Inferior parietal cortex (tissue), 1 donor: Measurements from ENCODE around the gene PEX12.
"Not testable (repeated sequence)": the region's sequence is repeated elsewhere in the genome, so short reads cannot be mapped to it uniquely, and the experiment has no call there.

Source experiments
- DNase-seq: peaks from one replicate; pipeline ENCODE4 v3.0.0-alpha.2; 2016; ENCODE audit errors: extremely low spot score

PEX12 gene

GRCh38 chr17:35578929-35579432 lies 610 bp upstream of the PEX12 start:
- DNase-seq = no peak

GRCh38 chr17:35577830-35578196 lies 558 bp downstream of the PEX12 start:
- DNase-seq = peak; percentile 14

DNA sequence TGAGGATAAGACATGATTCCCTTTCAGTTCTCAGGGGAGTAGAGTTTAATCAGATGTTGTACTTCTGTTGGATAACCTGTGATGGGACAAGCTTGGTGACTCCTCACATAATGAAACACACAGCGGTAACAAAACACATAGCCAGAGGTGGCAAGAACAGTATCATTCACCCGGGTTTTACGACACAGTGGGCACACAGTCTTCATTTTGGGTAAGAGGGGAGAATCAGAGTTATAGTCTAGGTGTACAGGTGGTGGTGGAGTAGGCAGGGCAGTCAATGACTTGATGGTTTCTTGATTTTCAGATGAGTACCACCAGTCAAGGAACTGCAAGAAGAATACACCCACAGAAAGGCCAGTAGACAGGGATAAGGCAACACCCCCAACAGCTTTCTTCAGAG lies 2.6 kb downstream of the PEX12 start:
- DNase-seq = no peak

DNA sequence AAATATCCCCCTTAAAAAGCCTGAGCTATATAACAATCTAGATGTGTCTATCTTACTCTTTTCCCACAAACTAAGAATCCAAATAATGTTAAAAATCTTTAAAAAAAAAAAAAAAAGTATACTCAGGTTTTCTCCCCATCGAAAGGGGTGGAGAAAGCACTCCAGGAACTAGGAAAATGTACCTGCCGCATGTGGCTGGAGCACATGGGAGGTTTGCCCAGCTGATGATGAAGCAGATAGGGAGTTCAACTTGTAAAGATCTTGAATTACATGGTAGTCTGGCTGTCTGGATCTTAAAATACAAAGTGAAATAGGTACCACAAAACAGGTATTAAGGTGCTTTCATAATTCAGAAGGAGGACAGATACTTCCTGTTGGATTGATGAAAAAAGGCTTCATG lies 9.0 kb downstream of the PEX12 start:
- no peak for DNase-seq

GRCh38 chr17:35568561-35568960 lies 9.8 kb downstream of the PEX12 start:
- no peak for DNase-seq

DNA sequence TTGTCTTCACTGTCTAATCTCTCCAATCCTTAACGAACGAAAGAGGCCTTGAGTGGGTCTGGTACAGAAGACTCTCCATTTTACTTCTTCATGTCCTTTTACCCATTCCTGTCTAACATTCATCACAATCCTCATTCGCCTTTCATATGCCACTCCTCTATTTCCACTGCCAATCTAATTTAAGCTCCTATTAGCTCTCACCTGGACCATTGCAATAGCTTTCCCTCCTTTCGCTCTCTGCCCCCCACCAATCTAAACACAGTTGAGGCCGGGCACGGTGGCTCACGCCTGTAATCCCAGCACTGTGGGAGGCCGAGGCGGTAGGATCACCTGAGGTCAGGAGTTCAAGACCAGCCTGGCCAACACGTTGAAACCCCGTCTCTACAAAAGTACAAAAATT lies 11.4 kb downstream of the PEX12 start:
- DNase-seq = no peak

GRCh38 chr17:35563181-35563580 lies 15.2 kb downstream of the PEX12 start:
- not testable (repeated sequence) for DNase-seq

DNA sequence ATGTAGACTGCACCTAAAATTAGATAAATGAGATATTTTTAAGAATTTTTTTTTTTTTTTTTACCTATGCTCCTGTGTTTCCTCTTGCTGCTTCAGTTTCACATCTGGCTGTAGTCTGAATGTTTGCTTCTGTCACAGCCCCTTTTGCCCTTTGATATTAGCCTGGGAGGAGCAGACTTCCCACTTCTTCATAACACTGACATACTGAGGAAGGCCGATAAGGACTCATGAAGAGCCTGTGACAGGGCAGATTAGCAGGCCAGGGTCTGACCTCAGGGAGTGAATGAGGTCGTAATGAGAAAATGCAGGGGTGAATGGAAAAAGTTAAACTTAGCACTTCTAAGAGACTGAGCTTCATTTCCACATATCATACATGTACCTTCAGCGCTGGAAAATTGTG lies 17.7 kb downstream of the PEX12 start, which contains the start of gene SLFN14:
TSS of gene SLFN14 (minus strand) at position 117 of the 400 bp plus-strand sequence. CDS start 2,757 bp downstream, outside the sequence.
- DNase-seq = peak; percentile 35

DNA sequence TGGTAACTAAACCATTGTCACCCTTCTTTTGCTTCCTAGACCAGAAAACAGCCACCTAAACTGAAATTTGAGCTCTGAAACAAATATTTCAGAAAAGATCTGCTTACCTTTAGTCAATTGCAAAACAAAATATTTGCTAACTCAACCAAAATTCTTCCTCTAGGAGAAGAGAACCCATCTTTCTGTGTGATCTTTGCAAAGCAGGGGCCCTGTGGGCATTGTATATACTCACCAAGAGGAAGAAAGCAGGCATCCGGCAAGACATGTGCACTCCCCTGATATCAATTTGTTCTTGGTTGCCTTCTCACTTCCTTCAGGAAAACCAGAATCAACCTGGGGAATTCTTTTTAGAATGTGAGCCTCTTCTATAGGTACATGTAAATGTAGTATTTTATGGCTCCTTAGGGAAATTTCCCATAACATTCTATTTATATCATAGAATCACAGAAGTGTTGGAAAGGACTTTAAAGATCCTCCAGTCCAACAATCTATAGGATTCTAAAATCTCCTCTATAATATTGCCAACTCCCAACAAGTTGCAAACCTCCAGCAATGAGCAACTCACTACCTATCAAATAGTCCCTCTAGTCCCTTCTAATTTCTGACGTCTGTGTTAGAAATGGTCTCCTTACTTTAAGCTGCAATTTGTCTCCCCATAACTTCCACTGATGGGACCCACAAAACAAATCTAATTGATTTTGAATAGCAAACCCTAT lies 18.7 kb downstream of the PEX12 start:
- no peak for DNase-seq

GRCh38 chr17:35557353-35557752 lies 21.0 kb downstream of the PEX12 start:
- no peak for DNase-seq

DNA sequence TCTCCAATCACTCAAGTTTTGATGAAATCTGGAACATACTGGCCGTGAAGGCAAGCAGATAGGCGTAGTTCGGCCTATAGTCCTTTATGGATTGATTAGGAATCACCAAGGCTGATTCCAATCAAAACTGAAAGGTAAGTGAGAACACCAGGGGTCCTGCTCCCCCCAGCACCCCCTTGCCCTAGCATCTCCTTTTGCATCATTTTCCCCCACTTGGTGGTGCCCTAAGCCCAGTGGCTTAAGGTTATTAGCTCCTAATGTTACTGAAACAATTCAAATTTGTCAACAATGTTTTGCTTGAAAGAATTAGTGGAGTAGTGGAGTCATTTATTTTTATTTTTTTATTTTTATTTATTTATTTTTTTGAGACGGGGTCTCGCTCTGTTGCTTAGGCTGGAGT lies 22.7 kb downstream of the PEX12 start:
- no peak for DNase-seq

DNA sequence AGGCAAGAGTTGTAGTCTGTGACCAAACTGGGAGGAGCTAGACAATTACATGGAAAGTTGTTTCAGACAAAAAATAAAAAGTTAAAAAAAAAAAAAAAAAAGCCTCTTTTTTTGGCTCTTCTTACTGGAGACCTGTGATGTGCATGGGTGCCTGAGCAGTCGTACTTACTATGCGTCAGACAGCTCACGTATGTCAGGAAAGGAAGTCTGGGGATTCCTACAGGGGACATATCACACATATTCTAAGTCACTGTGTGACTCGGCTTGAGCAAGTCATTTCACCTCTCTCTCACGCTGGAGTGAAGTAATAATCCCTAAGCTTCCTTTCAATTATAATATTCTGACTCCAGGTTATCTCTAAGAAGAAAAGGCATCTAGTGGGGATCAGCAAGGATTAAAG lies 23.7 kb downstream of the PEX12 start:
- DNase-seq = no peak

GRCh38 chr17:35553310-35553709 lies 25.1 kb downstream of the PEX12 start:
- DNase-seq = no peak

DNA sequence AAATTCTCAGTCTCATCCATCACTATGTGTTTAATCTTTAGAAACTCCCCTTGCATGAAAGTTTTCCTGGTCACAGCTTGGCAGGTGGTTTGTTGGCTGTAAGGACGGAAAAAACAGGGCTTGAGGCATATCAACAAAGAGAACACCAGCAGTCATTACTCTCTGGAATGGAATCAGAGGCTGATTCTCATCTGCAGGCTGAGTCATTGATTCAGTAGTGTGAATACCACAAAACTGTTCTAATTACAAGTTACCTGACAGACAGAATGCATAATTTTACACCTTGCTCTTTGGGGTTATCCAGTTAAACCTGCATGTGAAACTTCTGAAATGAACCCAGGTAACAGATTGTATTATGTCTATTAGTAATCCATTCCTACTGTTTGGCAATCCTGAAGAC lies 29.4 kb downstream of the PEX12 start:
- DNase-seq = no peak

GRCh38 chr17:35548208-35548810 lies 30.1 kb downstream of the PEX12 start:
- no peak for DNase-seq

- no peak for DNase-seq
Observed at GRCh38 chr17:35546487-35546886, 31.9 kb downstream of the PEX12 start.

GRCh38 chr17:35545150-35545549 lies 33.2 kb downstream of the PEX12 start:
- DNase-seq = no peak

- DNase-seq = no peak
Observed at GRCh38 chr17:35543856-35544255, 34.5 kb downstream of the PEX12 start.

DNA sequence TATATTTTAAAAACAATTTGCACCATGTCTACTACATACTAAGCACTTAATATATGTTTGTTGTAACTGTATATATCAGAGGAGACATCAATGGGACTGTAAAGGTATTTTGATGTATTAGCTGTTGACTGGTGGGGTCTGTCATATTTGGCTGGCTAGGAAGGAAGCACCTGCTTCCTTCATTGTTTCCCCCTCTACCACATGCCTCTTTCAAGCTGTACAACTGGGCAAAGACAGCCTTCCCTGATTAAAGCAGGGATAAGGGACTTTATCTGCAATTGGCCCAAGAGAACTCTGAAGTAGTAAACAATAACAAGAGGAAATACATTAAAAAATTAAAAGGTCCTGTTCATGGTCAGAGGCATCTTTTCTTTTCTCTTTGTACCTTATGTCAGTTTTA lies 35.4 kb downstream of the PEX12 start:
- DNase-seq = no peak

- DNase-seq = no peak
Observed at GRCh38 chr17:35541434-35541833, 36.9 kb downstream of the PEX12 start.

- DNase-seq = no peak
Observed at GRCh38 chr17:35540589-35541404, 37.6 kb downstream of the PEX12 start.

DNA sequence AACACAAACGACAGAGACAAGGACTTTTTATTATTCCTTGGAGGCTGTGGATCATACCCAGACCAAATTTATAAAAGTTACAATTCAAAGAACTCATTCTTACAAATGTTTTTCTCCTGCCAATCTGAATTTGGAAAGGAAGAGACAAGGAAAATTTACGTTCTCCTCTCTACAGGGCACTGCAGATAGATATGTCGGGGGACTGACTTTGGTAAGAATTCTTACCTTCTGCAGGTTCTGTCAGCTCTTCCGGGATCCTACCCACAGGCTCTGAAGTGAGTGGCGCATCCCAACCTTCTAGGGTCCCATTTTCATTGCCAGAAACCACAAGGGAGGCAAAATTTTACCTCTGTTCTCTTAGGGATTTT lies 38.7 kb downstream of the PEX12 start:
- DNase-seq = no peak
